Stimulated activated CD8-positive, alpha-beta memory T cell treated with anti-CD3 and anti-CD28 coated beads, Interleukin-4, amount 100 ng/mL, for 48 hours (primary cell): ENCODE results near the gene MIAT.
"Not testable (repeated sequence)": the region's sequence is repeated elsewhere in the genome, so short reads cannot be mapped to it uniquely, and the experiment has no call there.

Experiments used
- DNase-seq: peaks from one replicate; pipeline ENCODE4 v3.0.0-alpha.2; 2020

Gene MIAT

GRCh38 chr22:26700886-26701285 is 43.5 kb downstream of the MIAT start:
- no peak for DNase-seq

- no peak for DNase-seq
These were observed 43.9 kb downstream of the MIAT start for GRCh38 chr22:26701323-26701722.

GRCh38 chr22:26702906-26703830 is 45.8 kb downstream of the MIAT start:
- no peak for DNase-seq

GRCh38 chr22:26705379-26705778 is 48.0 kb downstream of the MIAT start:
- DNase-seq: not testable (repeated sequence)

GRCh38 chr22:26707090-26707489 is 49.7 kb downstream of the MIAT start:
- DNase-seq: no peak

- DNase-seq: no peak
These were observed 50.2 kb downstream of the MIAT start for GRCh38 chr22:26707581-26707980.

- DNase-seq: no peak
These were observed 51.0 kb downstream of the MIAT start for GRCh38 chr22:26708256-26709009.

- no peak for DNase-seq
These were observed 52.4 kb downstream of the MIAT start for GRCh38 chr22:26709617-26710390.

- no peak for DNase-seq
These were observed 54.0 kb downstream of the MIAT start for GRCh38 chr22:26711205-26711963.

GRCh38 chr22:26712158-26712557 is 54.8 kb downstream of the MIAT start:
- DNase-seq: no peak

GRCh38 chr22:26713823-26714449 is 56.5 kb downstream of the MIAT start:
- no peak for DNase-seq

- no peak for DNase-seq
These were observed 57.6 kb downstream of the MIAT start for GRCh38 chr22:26714971-26715370.

GRCh38 chr22:26715392-26715936 is 58.1 kb downstream of the MIAT start:
- DNase-seq: no peak

- no peak for DNase-seq
These were observed 61.1 kb downstream of the MIAT start for GRCh38 chr22:26718488-26718887.

- no peak for DNase-seq
These were observed 61.5 kb downstream of the MIAT start for GRCh38 chr22:26718905-26719304.

- DNase-seq: no peak
These were observed 64.8 kb downstream of the MIAT start for GRCh38 chr22:26722159-26722558.

- peak; percentile 33 for DNase-seq
These were observed 67.0 kb downstream of the MIAT start for GRCh38 chr22:26724414-26724813.

- peak; percentile 29 for DNase-seq
These were observed 67.8 kb downstream of the MIAT start for GRCh38 chr22:26725012-26725676.
